Endometrial microvascular endothelial cells (primary cell): ENCODE measurements around the gene S100B. TPM values are rescaled to one million over a fixed set of nuclear protein-coding genes. Genes with fewer than 3 reads are reported as not detected.
"Not testable (repeated sequence)": the region's sequence is repeated elsewhere in the genome, so short reads cannot be mapped to it uniquely, and the experiment has no call there.

Source experiments
- in situ Hi-C: cut with HindIII; loops from 2 replicates; pipeline ENCODE4 v1.10.0; 2017; ENCODE audit warnings: low sequenced_read_pairs, low pct_unique_long_range_greater_than_20kb; ENCODE audit errors: inconsistent ontology term
- total RNA-seq: library from RNA; depleted of rRNA; stranded (reverse); fragments of >200 nt; gene quantifications from one replicate; pipeline ENCODE4 v1.2.3, GENCODE V29; 2015; ENCODE audit errors: inconsistent ontology term

Gene S100B
- total RNA-seq, 1 donor from 2014 or later = not detected

DNA sequence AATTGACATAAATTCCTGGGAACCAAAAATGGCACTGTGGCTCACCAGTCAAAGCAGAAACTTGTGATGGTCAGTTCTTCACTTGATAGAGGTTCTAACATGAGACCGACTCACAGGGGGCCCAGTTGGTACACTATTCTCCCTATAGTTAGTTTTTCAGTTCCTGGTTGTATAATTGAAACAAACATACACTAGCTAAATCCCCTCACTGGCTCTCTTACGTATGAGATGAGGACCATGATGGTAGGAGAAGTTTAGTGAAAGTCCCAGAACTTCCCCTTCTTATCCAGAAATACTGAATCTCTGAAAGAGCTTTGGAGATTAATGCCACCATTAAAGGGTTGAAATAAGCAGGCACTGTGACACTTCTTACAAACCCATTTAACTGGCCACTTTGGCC, 2.8 kb upstream of the S100B start:
- in situ Hi-C loops = no loop called here

DNA sequence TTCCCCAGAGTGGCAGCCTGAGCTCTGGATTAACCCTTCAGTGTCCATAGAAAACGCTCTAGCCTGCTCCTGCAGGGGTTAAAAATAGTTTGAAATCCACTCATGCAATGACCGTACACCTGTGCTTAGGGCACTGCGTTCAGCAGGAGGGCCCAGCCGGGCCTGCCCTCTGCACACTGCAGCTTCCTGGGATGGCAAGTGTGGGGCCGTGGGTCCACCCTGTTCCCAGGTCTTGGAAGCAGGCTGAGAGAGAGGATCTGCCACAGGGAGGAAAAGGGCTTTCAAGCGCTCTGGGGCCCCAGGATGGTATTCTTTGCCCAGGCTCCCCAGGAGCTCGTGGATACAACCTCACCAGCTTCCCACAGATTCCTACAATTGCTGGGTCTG, 1.5 kb upstream of the S100B start:
- in situ Hi-C loops = no loop called here

DNA sequence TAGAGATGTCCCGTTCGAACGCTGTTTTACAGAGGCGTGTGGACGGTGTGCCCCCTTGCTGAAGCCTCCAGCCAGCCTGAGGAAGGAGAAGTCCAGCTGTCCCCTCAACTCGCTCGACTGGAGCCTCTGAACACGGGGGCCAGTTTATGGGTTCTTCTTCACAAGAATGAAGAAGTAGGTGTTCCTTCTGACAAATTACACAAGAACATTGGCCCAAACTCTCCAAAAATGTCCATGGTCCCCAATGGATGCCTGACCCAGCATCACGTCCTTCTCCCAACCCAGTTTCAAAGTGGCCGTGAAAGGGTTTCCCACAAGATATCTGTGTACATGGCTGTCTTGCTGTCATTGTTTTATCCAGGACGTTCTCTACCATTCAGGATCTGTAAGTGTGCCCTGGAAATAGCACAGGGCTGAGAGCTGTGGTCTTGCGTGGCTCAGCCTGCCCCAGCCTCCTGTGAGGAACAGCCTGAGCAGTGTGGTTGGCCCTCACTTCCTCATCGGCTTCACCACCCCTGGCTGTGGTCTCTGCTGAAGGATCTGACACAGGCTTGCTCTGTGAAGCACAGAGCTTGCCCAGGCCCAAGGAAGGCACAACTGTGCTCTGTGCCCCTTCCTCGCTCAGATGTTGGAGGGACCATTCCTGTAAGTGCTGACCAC, 1.0 kb upstream of the S100B start:
- in situ Hi-C loops = no loop called here

DNA sequence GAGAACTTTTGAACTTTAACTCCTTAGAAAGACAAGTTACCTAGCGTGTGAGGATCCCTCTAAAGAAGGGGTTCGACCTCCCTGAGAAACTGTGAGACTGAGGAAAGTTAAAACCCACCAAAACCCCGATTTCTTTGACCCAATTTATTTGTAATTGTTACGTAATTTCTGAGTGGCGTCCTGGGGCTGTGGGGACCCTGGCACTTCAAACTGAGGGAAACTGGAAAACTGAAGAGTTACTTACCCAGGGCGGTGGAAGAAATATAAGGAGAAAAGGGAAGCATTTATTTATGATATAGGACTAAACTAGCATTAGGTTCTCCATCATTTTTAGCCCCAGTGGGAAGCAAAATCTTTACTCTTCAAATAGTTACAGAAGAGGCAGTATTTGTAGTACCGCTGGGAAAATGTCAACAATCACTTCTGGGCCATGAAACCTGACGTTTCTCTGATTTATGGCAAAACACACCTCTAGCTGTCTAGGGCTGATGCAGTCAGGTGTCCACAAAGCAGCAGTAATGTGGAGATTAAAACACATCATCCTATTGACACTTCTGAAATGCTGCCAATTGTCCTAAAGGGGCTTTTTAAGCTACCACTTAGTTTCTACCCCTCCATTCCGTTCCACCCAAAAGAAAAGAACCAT, 430 bp downstream of the S100B start:
- in situ Hi-C loops = no loop called here

DNA sequence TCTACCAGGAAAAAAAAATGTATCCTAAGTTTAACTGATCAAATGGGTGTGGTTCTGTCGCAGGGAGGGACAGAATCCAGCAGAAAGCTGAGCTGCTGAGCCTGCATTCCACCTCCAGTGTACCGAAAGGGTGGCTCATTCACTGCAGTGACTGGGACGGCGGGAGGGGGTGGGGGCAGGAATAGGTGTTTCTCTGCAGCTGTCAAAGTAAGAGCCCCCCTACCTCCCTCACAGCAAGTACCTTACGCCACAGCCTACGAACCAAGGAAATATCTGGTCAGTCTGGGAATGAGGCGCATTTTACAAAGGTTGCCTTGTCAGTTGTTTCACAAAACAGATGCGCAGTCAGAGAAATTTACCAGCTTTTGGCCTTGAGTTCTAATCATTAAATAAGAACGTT, 1.7 kb downstream of the S100B start:
- in situ Hi-C loops = no loop called here

DNA sequence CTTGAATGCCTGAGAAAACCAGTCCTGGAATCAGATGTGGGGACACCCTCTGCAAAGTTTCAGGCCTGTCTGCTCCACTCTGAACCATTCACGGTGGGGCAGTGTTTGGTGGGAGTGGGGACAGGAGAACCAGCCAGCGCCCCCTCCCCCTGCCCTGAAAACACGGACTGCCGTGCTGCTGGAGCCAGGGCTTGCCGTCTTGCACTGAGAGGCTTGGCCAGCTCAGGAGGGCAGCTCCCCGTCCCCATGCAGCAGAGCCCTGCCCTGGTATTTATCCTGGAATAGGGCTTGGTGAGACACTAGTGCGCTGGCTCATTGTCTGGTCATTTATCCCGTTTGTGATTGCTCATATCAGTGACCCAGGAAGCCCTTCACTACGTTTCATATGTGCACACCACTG, 3.9 kb downstream of the S100B start:
- in situ Hi-C loops = no loop called here

DNA sequence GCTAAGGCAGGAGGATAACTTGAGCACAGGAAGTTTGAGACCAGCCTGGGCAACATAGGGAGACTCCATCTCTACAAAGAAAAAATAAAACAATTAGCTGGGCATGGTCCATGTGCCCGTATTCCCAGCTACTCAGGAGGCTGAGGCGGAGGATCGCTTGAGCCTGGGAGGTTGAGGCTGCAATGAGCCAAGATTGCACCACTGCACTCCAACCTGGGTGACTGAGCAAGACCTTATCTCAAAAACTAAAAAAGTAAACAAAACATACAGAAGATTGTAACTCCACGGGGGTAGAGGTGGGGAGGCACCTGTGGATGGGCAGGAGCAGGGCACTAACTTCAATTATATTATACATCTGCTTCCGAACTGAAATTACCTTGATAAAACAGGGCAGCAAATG, 4.6 kb downstream of the S100B start:
- in situ Hi-C loops = no loop called here

DNA sequence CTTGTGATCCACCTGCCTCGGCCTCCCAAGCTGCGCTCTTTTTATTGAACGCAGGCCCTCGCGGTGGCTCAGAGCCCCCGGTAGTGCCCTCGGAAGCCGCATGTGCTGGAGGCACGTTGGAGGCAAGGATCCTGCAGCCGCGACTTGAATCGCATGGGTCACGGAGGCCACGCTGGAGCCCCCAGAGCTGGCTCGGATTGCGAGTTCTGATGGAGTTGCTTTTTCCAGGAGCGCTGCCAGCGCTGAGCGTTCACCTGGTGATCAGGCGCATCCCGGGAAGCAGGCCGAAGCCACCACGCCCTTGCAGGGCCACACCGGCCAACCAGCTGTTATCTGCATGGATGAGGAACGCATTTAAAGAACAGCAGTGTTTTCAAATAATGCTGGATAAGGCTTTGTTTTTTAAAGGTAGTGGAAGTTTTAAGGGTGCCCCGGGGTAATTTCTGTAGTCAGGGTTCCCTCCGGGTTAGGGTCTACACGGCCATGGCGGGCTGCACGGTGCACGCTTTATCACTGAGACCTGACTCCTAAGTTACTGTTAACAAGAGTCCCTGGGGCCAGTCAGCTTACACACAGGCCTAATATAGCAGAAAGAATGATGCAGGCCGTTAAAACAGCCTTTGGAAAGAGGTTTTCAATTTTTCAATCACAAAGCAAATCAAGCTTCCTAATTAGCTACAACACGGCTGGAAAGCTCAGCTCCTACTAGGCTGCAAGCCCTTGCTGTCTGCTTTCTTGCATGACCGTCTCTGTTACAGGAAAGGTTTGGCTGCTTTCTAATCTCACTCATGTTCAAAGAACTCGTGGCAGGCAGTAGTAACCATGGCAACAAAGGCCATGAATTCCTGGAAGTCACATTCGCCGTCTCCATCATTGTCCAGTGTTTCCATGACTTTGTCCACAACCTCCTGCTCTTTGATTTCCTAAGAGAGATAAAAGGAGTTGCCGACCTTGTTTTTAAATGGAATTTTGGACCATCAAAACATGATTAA, 6.0 kb downstream of the S100B start:
- in situ Hi-C loops = no loop called here

DNA sequence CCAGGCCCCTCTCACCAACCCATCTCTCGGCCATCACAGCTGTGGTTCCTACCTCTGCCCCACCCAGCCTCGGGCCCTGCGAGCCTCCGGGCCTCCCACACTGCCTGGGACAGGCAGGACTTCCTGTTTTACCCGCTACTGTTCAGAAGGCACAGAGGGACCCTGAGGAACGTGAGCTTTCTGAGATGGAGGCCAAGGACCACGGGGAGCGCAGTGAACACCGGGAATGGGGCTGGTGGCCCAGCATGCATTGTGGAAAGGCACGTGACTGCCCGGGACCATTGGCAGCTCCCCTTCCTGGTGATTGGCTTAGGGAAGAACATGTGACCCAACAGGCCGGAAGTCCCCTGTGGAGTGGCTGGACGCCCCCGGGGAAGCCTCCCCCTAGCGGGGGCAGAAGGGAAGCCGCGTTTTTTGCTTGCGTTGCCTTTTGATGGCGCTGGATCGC, 7.0 kb downstream of the S100B start:
- in situ Hi-C loops = no loop called here

DNA sequence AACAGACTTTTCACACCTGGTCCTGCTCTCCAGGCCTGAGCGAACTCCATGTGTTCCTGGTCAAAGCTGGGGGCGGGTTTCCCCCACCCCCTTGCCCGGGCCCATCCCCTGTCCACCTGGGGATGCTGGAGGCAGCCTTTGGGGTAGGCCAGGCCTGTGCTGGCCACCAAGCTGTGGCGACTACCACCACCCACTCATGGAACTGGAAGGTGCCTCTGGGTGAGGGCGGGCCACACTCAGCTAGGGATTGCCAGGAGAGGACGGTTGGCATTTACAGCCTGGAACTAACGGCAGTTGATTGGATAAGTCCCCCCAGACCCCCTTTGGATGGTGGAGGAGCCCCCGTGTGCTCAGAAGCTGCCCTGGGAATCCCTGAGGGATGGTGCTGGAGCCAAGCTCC, 7.9 kb downstream of the S100B start:
- in situ Hi-C loops = no loop called here

DNA sequence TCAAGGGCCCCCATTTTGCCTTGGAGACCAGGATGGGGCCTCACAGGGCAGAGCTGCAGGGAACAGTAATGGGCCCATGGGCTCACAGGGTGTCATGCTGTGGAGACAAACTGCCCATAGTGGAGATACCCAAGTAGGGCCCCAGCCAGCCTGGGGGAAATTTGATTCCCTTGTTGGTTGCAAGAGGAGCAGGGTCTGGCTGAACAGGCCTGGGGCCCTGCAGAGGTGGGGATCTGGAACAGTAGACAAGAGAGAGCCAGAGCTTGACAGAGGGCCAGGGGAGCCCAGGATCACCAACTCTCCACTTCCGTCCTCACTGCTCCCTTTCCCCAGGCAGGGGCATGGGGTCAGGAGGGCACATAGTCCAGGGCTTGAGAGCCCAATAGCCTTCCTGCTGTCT, 8.7 kb downstream of the S100B start:
- in situ Hi-C loops = no loop called here

DNA sequence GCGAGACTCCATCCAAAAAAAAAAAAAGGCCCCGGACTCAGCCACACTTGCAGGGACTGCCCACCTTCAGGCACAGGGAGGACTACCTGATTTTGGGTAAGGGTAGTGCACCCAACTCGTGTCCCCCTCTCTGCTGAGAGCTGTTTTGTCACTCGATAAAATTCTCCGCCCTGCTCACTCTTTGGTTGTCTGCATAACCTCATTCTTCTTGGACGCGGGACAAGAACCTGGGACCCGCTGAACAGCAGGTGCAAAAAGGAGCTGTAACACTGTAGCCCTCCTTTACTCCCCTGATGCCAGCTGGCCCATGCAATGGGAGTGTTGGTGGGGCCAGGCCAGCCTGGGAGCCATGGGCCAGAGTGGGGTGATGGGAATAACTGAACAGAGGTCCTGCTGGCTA, 10.6 kb downstream of the S100B start:
- in situ Hi-C loops = no loop called here

DNA sequence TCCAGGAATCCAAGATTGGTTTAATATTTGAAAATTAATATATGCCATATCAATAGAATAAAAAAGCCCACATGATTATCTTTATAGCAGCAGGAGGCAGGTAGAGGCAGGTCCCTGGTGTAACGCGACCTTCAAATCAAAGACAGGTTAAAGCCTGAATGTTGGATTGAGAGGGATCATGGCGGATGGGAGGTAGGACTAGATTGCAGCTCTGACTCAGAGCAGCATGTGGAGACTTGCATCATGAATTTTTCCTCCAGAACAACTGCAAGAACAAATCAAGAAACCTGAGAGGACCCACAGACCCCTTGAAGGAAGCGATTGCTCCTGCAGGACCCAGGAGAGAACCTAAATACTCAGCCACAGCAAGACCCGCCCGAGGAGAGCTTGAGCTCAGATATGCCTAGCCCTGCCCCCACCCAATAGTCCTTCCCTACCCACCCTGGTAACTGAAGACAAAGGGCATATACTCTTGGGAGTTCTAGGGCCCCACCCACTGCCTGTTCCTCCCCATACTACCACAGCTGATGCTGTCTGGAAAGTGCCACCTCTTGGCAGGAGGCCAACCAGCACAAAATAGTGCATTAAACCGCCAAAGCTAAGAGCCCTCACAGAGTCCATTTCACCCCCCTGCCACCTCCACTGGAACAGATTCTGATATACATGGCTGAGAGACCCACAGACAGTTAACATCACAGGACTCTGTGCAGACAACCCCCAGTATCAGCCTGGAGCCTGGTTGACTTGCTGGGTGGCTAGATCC, 19.5 kb downstream of the S100B start:
- in situ Hi-C loops = no loop called here

DNA sequence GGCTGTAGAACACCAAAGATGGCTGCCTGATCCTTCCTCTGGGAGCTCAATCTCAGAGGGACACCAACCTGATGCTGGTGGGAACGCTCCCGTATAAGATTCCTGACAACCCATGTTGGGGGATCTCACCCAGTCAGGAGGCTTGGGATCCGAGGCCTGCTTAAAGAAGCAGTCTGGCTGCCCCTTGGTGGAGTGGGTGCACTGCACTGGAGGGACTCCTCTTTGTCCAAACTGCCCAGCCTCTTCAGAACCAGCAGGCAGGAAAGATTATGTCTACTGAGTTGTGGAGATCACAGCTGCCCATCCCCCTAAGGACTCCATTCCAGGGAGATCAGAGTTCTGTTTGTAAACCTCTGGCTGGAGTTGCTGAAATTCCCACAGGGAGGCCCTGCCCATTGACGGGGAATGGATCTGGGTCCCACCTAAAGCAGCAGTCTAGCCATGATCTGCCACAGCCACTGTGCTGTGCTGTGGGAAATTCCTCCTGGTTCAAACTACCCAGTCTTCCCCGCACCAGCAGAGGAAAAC, 23.0 kb downstream of the S100B start:
- in situ Hi-C loops = no loop called here

DNA sequence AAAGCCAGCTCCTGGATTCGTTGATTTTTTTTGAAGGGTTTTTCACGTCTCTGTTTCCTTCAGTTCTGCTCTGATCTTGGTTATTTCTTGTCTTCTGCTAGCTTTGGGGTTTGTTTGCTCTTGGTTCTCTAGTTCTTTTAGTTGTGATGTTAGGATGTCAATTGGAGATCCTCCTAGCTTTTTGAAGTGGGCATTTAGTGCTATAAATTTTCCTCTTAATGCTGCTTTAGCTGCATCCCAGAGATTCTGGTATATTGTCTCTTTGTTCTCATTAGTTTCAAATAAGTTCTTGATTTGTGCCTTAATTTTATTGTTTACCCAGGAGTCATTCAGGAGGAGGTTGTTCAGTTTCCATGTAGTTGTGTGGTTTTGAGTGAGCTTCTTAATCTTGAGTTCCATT, 25.5 kb downstream of the S100B start:
- in situ Hi-C loops = not testable (repeated sequence)

DNA sequence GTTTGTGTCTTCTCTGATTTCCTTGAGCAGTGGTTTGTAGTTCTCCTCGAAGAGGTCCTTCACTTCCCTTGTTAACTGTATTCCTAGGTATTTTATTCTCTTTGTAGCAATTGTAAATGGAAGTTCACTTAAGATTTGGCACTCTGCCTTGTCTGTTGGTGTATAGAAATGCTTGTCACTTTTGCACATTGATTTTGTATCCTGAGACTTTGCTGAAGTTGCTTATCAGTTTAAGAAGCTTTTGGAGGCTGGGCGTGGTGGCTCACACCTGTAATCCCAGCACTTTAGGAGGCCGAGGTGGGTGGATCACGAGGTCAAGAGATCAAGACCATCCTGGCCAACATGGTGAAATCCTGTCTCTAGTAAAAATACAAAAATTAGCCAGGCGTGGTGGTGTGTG, 27.1 kb downstream of the S100B start:
- in situ Hi-C loops = not testable (repeated sequence)

DNA sequence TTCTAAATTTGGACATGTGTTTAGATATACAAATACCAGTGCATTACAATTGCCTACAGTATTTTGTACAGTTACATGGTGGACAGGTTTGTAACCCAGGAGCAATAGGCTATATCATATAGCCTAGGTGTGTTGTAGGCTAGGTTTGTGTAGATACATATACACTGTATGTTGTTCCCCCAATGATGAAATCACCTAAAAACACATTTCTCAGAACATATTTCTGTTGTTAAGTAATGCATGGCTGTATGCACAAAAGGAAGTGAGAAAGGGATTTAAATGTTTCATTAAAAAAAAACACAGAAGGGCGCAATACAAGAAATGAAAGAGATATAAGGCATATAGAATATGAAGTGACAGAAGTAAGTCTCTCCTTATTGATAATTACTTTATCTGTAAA, 32.0 kb downstream of the S100B start:
- in situ Hi-C loops = no loop called here

DNA sequence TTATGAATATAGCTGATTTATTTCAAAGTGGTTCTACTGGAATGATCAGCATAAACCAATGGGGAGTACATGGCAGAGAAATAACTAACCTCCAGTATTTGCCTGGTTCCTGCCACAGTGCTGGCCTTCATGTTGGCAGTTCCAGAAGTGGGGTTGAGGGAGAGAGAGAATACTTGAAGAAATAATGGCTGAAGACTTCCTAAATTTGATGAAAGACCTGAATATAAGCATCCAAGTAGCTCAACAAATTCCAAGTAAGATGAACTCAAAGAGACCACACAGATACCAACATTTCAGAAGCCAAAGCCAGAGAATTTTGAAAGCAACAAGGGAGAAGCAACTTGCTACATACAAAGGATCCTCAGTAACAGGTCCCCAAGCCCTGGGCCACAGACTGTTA, 34.3 kb downstream of the S100B start:
- in situ Hi-C loops = no loop called here

DNA sequence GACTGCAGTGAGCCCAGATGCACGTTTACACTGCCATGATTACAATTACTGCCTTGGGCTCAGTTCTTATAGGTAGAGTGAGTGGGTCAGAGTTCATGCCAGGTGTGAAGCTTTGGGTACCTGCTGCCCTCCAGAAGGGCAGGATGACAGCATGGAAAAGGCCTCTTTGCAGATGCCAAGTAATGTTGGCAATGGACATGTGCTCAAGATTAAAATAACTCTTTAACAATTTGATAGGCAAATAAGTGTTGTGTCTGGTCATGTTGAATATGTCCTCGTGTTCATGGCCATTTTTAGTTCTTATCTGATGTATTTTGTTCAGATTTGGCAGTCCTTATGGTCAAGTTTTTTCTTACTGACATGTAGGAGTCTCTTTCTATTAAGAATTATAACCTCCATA, 34.8 kb downstream of the S100B start:
- in situ Hi-C loops = no loop called here
